Measurements from ENCODE around the gene MARF1.
"Not testable (repeated sequence)": the region's sequence is repeated elsewhere in the genome, so short reads cannot be mapped to it uniquely, and the experiment has no call there.

Gene MARF1

DNA sequence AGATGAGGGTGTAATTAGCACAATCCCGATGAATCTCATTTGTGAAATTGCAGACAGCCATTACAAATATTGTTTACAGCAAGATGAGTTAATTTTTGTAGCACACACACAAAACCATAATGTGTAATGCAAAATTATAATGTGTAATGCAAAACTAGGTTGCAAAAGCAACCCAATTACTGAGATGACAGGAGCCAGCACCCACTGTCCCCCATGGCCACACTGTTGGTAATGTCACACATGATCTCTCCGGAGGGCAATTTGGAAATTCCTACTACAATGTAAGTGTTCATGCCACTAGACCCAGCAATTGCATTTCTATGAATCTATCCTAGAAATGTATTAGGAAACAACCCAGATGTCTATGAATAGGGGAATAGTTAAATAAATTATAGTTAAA is 76.9 kb downstream of the MARF1 start:
- DNase-seq = no peak

DNA sequence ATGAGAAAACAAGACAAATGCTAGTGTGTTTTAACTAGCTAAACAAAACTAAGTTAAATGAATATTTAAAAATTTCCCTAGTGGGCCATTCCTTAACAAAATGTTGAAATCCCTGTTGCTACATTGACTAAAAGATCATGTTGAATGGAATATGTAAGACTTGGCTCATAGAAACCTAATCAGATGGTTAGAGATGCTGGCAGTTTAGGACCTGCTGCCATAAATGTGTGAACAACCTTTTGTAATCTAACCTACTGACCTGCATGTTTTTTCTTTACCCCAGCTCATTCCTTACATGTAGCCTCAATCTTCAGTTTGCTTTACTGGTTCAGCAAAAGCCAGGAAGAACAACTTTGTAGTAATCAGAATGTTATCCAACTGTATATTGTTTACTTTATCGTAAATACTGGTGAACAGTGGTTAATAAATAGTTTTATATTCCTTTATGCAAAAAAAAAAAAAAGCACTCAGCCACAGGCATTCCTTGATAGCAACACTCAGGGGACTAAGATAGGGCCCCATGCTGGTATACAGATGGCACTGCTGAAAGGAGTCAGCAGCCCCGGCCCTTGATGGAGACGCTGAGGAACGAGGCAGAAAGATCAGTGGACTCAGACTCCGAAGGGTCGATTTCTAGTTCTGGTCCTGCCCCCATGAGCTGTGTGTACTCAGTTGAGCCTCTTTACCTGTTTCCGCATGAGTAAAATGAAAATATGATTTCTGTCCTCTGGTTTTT is 78.2 kb downstream of the MARF1 start:
- no peak for DNase-seq

DNA sequence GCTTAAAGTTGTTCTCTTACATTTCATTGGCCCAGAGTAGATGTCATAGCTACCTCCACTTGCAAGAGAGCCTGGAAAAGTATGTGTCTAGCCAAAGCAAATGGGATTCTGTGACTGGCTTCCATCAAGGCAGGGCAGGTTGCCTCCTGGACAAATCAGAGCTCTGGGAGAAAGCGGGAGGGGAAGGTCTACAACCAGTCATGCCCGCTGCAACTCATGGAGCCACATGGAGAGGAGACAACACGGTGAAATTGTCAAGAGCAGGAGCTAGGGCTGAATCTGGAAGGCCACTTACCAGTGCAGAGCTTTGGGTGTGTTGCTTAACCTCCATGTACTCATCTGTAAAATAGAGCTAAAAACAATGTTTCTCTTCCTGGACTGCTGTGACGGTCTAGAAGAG is 83.8 kb downstream of the MARF1 start:
- no peak for DNase-seq

DNA sequence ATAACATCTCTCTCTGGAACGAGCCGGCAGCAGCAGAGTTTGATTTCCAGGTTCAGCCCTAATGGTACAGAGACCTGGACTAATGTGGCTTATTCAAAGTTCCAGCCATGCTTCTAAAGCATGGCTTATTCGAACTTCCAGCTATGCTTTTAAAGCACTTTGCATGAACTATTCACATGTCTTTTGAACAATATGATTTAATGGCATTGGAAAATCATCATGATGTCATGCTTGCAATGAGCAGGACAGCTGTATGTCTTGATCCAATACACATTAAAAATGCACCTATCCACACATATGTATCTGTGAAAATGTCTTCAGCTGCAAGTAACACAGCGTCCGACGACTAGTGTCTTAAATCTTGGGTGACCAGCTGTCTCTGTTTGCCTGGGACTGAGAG is 85.7 kb downstream of the MARF1 start:
- DNase-seq = no peak

DNA sequence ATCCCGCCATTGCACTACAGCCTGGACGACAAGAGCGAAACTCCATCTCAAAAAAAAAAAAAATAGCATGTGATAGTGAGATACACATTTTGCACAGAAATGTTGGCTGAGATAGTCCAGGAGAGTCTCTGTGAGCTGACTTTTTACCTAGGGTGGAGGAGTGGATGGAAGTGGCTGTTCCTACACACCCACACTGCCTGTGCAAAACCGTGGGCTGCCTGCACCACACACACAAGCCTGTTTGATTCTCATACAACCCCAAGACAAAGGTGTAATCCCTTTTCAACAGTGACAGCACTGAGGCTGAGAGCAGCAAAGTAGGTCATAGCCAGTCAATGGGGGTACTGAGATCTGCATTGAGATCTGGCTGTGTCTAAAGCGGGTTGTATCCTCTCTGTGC is 86.8 kb downstream of the MARF1 start:
- no peak for DNase-seq

DNA sequence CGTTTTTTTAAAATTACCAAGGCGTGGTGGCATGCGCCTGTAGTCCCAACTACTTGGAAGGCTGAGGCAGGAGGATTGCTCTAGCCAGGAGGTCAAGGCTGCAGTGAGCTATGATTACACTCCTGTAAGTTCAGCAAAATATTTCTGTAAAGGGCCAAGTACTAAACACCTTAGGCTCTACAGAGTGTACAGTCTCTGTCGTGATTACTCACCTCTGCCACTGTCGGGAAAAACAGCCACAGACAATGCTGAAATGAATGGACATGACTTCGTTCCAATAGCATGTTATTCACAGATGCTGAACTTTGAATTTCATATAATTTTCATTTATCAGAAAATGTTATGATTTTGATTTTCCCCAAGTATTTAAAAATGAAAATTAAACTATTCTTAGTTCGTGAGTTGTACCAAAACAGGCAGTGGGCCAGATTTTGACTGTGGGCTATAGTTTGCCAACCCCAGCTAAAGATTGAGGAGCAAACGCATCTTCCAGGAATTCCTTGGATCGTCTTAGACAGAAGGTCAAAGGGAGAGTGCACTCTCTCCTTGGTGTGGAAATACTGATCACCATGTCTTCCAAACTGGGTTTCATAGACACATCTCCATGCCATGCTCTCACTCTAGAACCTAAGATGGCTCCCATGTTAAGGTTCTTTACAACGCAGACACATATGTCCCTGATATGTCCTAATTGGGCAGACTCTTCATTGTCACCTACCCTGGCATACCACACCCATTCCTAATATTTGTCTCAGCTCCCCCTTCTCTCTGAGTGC is 89.5 kb downstream of the MARF1 start:
- DNase-seq = no peak

DNA sequence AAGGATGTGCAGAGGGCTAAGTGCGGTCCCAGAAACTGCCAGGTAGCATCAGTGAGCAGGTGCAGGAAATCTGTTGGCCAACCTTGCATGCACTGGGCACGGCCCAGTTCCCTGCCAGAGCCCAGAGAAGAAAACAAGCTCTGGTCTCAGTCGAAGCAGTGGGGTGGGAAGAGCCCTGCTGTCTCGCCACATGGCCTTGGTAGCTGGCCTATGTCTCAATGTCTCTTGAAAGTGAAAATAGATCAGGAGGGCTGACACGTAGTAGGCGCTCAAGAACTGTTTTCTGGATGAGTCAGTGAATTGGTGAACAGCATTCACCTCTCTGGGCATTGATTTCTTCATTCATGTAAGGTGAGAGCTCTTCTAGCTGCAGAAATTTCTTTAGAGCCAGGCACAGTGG is 90.4 kb downstream of the MARF1 start:
- DNase-seq = no peak

DNA sequence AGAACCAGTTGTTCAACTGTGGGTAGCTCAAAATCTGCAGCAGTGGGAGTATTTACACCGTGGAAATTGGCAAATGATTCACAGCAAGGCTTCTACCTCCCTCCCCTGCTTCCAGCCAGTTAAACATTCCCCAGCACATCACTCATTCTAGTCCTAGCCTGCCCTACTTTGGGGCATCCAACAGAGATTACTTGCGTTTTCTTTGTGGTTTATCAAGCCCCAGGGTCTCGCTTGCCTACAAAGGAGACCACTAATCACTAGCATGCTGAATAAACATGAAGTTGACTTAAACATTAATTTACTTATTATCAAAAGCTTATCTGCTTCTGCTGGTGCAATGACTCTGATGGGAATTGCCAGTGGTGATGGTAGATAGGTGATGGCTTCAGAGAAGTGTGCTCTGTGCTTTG is 94.5 kb downstream of the MARF1 start:
- no peak for DNase-seq

DNA sequence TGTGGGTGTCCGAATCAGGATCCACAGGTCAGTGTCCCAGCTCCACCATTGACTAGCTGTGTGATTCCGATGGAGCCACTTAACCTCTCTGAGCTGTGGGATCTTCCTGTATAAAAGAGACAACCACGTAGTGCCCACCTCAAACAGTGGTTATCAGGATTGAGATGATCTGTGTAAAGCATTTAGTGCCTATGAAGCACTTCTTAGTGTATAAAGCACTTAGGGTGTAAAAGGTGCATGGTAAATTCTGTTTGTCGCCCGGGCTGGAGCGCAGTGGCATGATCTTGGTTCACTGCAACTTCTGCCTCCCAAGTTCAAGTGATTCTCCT is 95.2 kb downstream of the MARF1 start:
- no peak for DNase-seq

DNA sequence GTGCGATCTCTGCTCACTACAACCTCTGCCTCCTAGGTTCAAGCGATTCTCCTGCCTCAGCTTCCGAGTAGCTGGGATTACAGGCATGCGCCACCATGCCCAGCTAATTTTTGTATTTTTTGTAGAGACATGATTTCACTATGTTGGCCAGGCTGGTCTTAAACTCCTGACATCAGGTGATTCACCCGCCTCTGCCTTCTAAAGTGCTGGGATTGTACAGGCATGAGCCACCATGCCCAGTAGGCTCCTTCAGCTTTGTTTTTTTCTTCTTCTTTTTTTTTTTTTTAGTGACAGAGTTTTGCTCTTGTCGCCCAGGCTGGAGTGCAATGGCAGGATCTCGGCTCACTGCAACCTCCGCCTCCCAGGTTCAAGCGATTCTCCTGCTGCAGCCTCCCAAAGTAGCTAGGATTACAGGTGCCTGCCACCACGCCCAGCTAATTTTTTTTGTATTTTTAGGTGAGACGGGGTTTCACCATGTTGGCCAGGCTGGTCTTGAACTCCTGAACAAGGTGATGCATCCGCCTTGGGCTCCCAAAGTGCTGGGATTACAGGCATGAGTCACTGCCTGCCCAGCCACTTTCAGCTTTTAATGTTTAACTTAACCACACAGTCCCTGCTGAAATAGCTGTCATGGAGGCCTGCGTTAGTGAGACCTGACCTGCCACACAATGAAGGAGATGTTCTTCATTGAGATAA is 95.7 kb downstream of the MARF1 start:
- DNase-seq = not testable (repeated sequence)

DNA sequence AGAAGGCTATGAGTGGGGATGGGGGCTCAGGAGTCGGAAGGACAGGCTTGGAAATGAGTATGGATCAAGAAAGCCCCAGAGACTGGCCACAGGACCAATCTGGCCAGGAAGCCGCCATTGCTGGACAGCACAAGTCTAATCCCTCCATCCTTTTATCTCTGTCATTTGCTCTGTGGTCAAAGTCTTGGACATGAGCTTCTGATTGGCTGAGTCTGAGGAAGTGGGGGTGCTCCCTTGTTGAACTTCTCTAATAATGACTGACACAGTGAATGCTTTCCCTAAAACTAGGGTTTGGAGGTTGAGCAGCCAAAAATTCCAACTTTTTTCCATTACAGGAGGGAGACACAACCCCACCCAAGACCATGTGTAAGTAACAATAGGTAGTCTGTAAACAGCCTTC is 97.4 kb downstream of the MARF1 start:
- no peak for DNase-seq

DNA sequence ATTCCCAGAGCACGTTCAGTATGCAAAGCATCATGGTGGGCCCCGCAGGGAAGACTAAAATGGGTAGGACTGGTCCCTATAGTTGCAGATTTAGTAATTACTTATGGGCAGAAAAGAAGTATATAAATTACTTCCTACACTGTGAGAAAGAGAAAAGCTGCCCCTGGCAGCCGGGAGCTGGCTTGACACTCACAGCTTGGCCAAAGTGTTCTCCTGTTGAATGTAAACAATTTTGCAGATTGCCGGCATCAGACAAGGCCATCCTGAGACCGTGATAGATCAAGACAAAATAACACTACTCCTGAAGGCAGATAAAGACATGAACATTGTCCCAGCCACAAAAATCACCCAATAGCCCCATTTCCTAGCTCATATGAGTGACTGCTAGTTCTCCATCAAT is 98.5 kb downstream of the MARF1 start:
- no peak for DNase-seq

All from effector CD4-positive, alpha-beta T cell (primary cell).